Transverse colon (tissue), 4 donors: Measurements from ENCODE around the gene TEKT1. TPM values are rescaled to one million over a fixed set of nuclear protein-coding genes. Genes with fewer than 3 reads are reported as not detected.
"Not testable (repeated sequence)": the region's sequence is repeated elsewhere in the genome, so short reads cannot be mapped to it uniquely, and the experiment has no call there.

Experiments
- DNase-seq: peaks from one replicate; pipeline ENCODE4 v3.0.0-alpha.2; 2019
- H3K27ac ChIP-seq, 4 donors: fragments of 200-600 bp; sonication (generic); 2 replicates each; pipeline ENCODE4 v1.5.1; 2016 to 2018; ENCODE audit warnings: inconsistent platforms in 4 of 4
- H3K27me3 ChIP-seq: fragments of 200-600 bp; sonication (generic); 2 replicates; pipeline ENCODE4 v1.5.1; 2017; ENCODE audit warnings: inconsistent platforms
- H3K36me3 ChIP-seq, 4 donors: fragments of 200-600 bp; sonication (generic); 2 replicates each; pipeline ENCODE4 v1.5.1; 2017 to 2019; ENCODE audit warnings: inconsistent platforms in 4 of 4
- H3K4me1 ChIP-seq, 4 donors: fragments of 200-600 bp; sonication (generic); 2 replicates each; pipeline ENCODE4 v1.5.1; 2017 to 2020; ENCODE audit warnings: inconsistent platforms in 4 of 4
- H3K4me3 ChIP-seq, 4 donors: fragments of 200-600 bp; sonication (generic); 1 replicate in 1 of 4; 2 replicates in 3 of 4; pipeline versions ENCODE4 v1.5.1 to v1.6.1; 2017 to 2019; ENCODE audit warnings: inconsistent platforms in 4 of 4
- H3K9me3 ChIP-seq, 2 donors: fragments of 200-600 bp; sonication (generic); 2 replicates each; pipeline ENCODE4 v1.5.1; 2017 to 2019; ENCODE audit warnings: inconsistent platforms in 2 of 2
- EP300 ChIP-seq: sonication (generic); formaldehyde crosslinking; IDR thresholded peaks from one replicate; pipeline ENCODE4 v1.6.1; 2017; ENCODE audit warnings: antibody characterized with exemption, low read depth
- POLR2A ChIP-seq: fragments of 450-650 bp; IDR thresholded peaks from one replicate; pipeline ENCODE4 v1.6.1; 2016; ENCODE audit warnings: antibody characterized with exemption, mild to moderate bottlenecking, moderate library complexity
- POLR2AphosphoS5 ChIP-seq, 3 donors: sonication (generic); formaldehyde crosslinking; IDR thresholded peaks; one replicate each; pipeline ENCODE4 v1.6.1; 2016; ENCODE audit warnings: antibody characterized with exemption in 3 of 3
- WGBS, 2 donors: methylation state at CpG; one replicate each; pipeline ENCODE4 v1.1.5; 2018; ENCODE audit warnings: low coverage in 1 of 2; 5-methylcytosine and 5-hydroxymethylcytosine counted together
- in situ Hi-C, 4 donors: fragments of 200-750 bp; cut with MboI; loops; one replicate each; pipeline versions ENCODE4 v1.15.0 to v1.15.1; 2017; ENCODE audit warnings: low sequenced_read_pairs in 3 of 4, low pct_ligation_motif_present in 1 of 4, low pct_unique_long_range_greater_than_20kb in 1 of 4
- intact Hi-C: fragments of 100-400 bp; cut with DNase I; formaldehyde crosslinking; loops from one replicate; pipeline ENCODE4 v1.15.1; 2023; ENCODE audit warnings: low total_unique reads
- total RNA-seq, 4 donors: library from RNA; depleted of rRNA; stranded (reverse); fragments of >200 nt; gene quantifications; one replicate each; pipeline ENCODE4 v1.1.0, GENCODE V29; 2016
- TF ChIP-seq, protein P1 (sequence below), 5 experiments: fragments of 200-600 bp in 3 of 5; fragments of 450-650 bp in 2 of 5; sonication (generic) in 3 of 5; IDR thresholded peaks; 1 replicate in 2 of 5; 2 replicates in 3 of 5; pipeline ENCODE4 v1.5.1; 2016 to 2017; ENCODE audit warnings: antibody characterized with exemption in 5 of 5, inconsistent platforms in 3 of 5, mild to moderate bottlenecking in 2 of 5, moderate library complexity in 1 of 5

The TEKT1 gene
- total RNA-seq: not detected

GRCh38 chr17:6831661-6832263, at the start of gene TEKT1:
TSS of gene TEKT1 (minus strand) at chr17:6831729. CDS start at chr17:6830376, 1,353 bp downstream.
- intact Hi-C loops: no loop called here
- Histone ChIP-seq H3K27me3 (peaks cover 70% of the 10 kb centered on the region), H3K27ac (no peak within 1 kb of the TSS), H3K9me3 (no peaks in the 10 kb centered on the region), H3K4me3 (peak within 1 kb of the TSS in 1 of 4 donors; percentile 40), H3K4me1 (peaks cover 0 to 11% (median 0%) of the 10 kb centered on the region in 4 donors), H3K36me3 (no peaks in the 10 kb centered on the region)
- no peak for TF ChIP-seq POLR2A
- TF ChIP-seq, protein P1, sequence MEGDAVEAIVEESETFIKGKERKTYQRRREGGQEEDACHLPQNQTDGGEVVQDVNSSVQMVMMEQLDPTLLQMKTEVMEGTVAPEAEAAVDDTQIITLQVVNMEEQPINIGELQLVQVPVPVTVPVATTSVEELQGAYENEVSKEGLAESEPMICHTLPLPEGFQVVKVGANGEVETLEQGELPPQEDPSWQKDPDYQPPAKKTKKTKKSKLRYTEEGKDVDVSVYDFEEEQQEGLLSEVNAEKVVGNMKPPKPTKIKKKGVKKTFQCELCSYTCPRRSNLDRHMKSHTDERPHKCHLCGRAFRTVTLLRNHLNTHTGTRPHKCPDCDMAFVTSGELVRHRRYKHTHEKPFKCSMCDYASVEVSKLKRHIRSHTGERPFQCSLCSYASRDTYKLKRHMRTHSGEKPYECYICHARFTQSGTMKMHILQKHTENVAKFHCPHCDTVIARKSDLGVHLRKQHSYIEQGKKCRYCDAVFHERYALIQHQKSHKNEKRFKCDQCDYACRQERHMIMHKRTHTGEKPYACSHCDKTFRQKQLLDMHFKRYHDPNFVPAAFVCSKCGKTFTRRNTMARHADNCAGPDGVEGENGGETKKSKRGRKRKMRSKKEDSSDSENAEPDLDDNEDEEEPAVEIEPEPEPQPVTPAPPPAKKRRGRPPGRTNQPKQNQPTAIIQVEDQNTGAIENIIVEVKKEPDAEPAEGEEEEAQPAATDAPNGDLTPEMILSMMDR (IDR thresholded peaks at IDR 0.05): no peak
- TF ChIP-seq POLR2AphosphoS5 (IDR thresholded peaks at IDR 0.05): no peak
- no peak for TF ChIP-seq EP300
- WGBS, 2 donors: 3 to 32% methylated on average over 3 to 33 of the region's 35 CpGs
- in situ Hi-C loops: no loop called here
- peak; percentile 65 for DNase-seq

DNA sequence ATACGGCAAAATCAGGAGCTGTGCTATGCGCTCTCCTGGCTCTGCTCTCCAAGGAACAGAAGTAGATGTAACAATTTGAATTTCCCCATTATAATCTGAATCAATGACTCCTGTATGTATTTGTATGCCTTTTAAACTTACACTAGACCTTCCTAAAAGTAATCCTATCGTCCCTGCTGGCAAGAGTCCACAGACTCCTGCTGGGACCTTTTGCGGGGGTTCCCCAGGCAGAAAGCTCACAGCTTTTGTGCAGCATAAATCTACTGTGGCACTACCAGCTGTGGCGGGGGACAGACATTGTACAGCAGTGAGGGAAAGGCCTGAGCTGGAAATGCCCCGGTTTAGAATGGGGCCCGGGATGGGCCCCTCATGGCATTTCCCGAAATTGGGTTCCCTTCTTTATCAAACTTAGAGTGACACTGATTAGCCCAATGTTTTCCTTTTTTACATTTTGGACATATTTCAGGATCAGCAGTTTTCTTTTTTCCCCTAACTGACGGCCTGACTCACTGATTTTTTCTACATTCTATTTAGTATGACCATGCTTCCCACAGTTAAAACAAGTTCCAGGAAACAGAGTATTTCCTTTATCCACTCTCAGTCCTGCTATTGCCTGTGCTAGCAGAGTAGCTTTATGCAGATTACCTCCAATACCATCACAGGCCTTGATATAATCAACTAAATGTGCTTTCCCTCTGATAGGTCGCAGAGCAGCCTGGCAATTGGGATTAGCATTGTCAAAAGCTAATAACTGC, 47.9 kb upstream of the TEKT1 start:
- 64 to 65% methylated on average over 7 to 10 of the region's 10 CpGs for WGBS, 2 donors
- H3K27ac ChIP-seq, H3K36me3 ChIP-seq, in situ Hi-C loops, H3K9me3 ChIP-seq, DNase-seq, H3K4me3 ChIP-seq, intact Hi-C loops, H3K4me1 ChIP-seq: not testable (repeated sequence)
- H3K27me3 ChIP-seq: peaks cover 11% of the 10 kb centered on the region

DNA sequence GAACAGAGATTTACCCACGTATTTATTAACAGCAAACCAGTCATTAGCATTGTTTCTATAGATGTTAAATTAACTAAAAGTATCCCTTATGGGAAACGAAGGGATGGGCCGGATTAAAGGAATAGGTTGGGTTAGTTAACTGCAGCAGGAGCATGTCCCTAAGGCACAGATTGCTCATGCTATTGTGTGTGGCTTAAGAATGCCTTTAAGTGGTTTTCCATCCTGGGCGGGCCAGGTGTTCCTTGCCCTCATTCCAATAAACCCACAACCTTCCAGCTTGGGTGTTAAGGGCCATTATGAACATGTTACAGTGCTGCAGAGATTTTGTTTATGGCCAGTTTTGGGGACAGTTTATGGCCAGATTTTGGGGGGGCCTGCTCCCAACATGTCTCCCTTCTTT, 43.7 kb upstream of the TEKT1 start:
- intact Hi-C loops, in situ Hi-C loops: not testable (repeated sequence)

DNA sequence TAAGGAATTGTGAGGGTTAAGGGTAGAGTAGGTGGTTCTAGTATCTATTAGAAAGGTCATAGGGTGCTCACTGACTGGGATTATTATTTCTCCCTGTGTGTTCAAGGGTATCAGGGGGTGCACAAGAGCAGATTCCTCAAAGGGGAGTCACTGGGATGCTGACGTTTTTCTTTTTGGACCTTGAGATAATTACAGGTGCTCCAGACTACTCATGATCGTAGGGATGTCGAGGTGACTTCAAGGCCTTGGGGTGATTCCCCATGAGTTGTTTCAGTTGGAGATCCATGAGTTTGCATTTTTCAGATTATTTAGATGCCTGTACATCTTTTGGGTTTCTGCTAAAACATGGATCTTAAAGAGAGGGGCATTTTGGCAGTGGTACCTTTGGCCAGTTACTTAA, 41.4 kb upstream of the TEKT1 start:
- intact Hi-C loops: no loop called here
- Histone ChIP-seq H3K4me1 (no peaks in the 10 kb centered on the region), H3K9me3 (no peaks in the 10 kb centered on the region), H3K27me3 (peaks cover 36% of the 10 kb centered on the region), H3K27ac (no peak overlapping the region), H3K36me3 (no peaks in the 10 kb centered on the region), H3K4me3 (no peak overlapping the region)
- 82% methylated on average over 3 of the region's 3 CpGs; no CpG with 5 or more reads in 1 of the 2 donors for WGBS, 2 donors
- TF ChIP-seq POLR2A (no peak), POLR2AphosphoS5 (IDR thresholded peaks at IDR 0.05) (no peak), EP300 (no peak)
- TF ChIP-seq, protein P1 (IDR thresholded peaks at IDR 0.05): no peak
- no peak for DNase-seq
- in situ Hi-C loops: no loop called here

More for the DNA sequence above, 43.7 kb upstream of the TEKT1 start:
- not testable (repeated sequence) for H3K27ac ChIP-seq, H3K36me3 ChIP-seq, H3K9me3 ChIP-seq, H3K4me1 ChIP-seq, DNase-seq, H3K4me3 ChIP-seq
- WGBS, 2 donors: 87 to 92% methylated on average over 3 to 4 of the region's 4 CpGs
- peaks cover 28% of the 10 kb centered on the region for H3K27me3 ChIP-seq

DNA sequence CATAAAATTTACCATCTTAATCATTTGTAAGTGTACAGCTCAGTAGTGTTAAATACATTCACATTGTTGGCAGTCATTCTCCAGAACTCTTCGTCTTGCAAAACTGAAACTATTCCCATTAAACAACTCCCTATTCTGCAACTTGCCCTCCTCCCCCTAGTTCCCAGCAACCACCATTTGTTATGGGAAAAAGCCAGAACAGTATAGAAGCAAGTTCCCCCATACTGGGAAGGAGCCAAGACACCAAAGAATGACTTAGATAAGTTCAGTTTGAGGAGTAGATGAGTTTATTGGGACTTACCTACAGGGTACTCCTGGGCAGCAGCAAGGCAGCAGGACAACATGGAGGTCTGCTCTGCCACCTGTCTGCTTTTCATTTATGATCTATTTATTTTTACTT, 39.3 kb upstream of the TEKT1 start:
- TF ChIP-seq, protein P1 (IDR thresholded peaks at IDR 0.05): no peak
- TF ChIP-seq POLR2A: no peak
- TF ChIP-seq EP300: no peak
- no peak for TF ChIP-seq POLR2AphosphoS5 (IDR thresholded peaks at IDR 0.05)
- 38 to 44% methylated on average over 1 of the region's 1 CpG for WGBS, 2 donors
- DNase-seq: no peak
- Histone ChIP-seq H3K9me3 (no peaks in the 10 kb centered on the region), H3K4me3 (no peak overlapping the region), H3K27ac (no peak overlapping the region), H3K27me3 (peaks cover 31% of the 10 kb centered on the region), H3K4me1 (no peaks in the 10 kb centered on the region), H3K36me3 (no peaks in the 10 kb centered on the region)
- in situ Hi-C loops: no loop called here
- intact Hi-C loops: no loop called here
